ENCODE data around the gene E4F1.

GRCh38 chr16:2211923-2212347 is 11.5 kb upstream of the E4F1 start:
- TF ChIP-seq CREB1 (IDR thresholded peaks at IDR 0.05) (no peak), ATF3 (IDR thresholded peaks at IDR 0.05; ENCODE audit: insufficient read depth, low read depth, low read length) (no peak), GABPA (IDR thresholded peaks at IDR 0.05; ENCODE audit: borderline replicate concordance, insufficient read depth, low read length) (no peak), CHD2 (IDR thresholded peaks at IDR 0.05; ENCODE audit: low read length) (no peak), ASH2L (IDR thresholded peaks at IDR 0.05; ENCODE audit: low read length) (no peak), EZH2 (IDR thresholded peaks at IDR 0.05; ENCODE audit: low read depth, low read length, severe bottlenecking) (no peak), SAP30 (IDR thresholded peaks at IDR 0.05; ENCODE audit: insufficient read depth, insufficient replicate concordance, low read length) (no peak), CTCF (IDR thresholded peaks at IDR 0.05; ENCODE audit: control extremely low read depth in 1 of 3, insufficient read depth in 1 of 3, low read depth in 1 of 3, low read length in 3 of 3) (no peak), TAF1 (IDR thresholded peaks at IDR 0.05; ENCODE audit: low read depth, low read length) (no peak), POLR2A (IDR thresholded peaks at IDR 0.05; ENCODE audit: control extremely low read depth in 1 of 2, low read depth in 2 of 2, low read length in 2 of 2) (no peak), EP300 (IDR thresholded peaks at IDR 0.05; ENCODE audit: borderline replicate concordance in 1 of 2, low read depth in 2 of 2, low read length in 2 of 2) (no peak)
